ENCODE results near the gene ZBTB47.

DNA sequence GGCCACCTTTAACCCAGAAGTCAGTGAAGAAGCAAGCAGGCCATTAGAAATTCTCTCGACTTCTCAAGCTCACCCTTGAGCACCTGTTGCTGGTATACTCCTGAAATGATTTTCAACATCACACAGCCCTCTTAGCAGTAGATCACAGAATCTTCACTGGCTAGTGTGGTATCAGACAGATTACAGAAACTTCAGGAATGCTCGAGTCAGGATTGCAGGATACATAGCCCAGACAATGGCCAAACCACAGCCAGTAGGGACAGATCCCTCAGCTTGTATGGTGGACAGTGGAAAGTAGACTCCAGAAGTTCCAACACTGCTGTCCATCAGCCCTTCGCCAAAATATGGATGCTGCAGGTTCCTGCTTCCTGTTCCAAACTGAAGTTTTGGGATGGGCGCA, 27.3 kb downstream of the ZBTB47 start:
- TF ChIP-seq, protein P1, sequence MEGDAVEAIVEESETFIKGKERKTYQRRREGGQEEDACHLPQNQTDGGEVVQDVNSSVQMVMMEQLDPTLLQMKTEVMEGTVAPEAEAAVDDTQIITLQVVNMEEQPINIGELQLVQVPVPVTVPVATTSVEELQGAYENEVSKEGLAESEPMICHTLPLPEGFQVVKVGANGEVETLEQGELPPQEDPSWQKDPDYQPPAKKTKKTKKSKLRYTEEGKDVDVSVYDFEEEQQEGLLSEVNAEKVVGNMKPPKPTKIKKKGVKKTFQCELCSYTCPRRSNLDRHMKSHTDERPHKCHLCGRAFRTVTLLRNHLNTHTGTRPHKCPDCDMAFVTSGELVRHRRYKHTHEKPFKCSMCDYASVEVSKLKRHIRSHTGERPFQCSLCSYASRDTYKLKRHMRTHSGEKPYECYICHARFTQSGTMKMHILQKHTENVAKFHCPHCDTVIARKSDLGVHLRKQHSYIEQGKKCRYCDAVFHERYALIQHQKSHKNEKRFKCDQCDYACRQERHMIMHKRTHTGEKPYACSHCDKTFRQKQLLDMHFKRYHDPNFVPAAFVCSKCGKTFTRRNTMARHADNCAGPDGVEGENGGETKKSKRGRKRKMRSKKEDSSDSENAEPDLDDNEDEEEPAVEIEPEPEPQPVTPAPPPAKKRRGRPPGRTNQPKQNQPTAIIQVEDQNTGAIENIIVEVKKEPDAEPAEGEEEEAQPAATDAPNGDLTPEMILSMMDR (IDR thresholded peaks at IDR 0.05) = no peak
- no peak for TF ChIP-seq ZFX (IDR thresholded peaks at IDR 0.05; ENCODE audit: borderline replicate concordance)
